IPS DF 4.7 (cell line): ENCODE data around the gene NDUFS6.

Experiments
- DNase-seq: peaks from one replicate; pipeline ENCODE4 v3.0.0-alpha.2; 2013; ENCODE audit warnings: low spot score; ENCODE audit errors: extremely low read depth

The NDUFS6 gene

GRCh38 chr5:1765141-1765879, 35.9 kb upstream of the NDUFS6 start:
- DNase-seq: no peak

- no peak for DNase-seq
Measured at GRCh38 chr5:1765880-1766235, 35.3 kb upstream of the NDUFS6 start.

- DNase-seq: no peak
Measured at GRCh38 chr5:1767524-1768282, 33.5 kb upstream of the NDUFS6 start.

- DNase-seq: no peak
Measured at GRCh38 chr5:1768283-1769000, 32.8 kb upstream of the NDUFS6 start.

GRCh38 chr5:1769017-1769640, 32.1 kb upstream of the NDUFS6 start:
- no peak for DNase-seq

GRCh38 chr5:1769752-1770442, 31.3 kb upstream of the NDUFS6 start:
- no peak for DNase-seq

- no peak for DNase-seq
Measured at GRCh38 chr5:1770443-1770802, 30.8 kb upstream of the NDUFS6 start.

GRCh38 chr5:1771149-1772065, 29.8 kb upstream of the NDUFS6 start:
- no peak for DNase-seq

GRCh38 chr5:1772634-1773033, 28.6 kb upstream of the NDUFS6 start:
- no peak for DNase-seq

GRCh38 chr5:1776831-1777230, 24.4 kb upstream of the NDUFS6 start:
- DNase-seq: no peak

- no peak for DNase-seq
Measured at GRCh38 chr5:1777281-1778137, 23.7 kb upstream of the NDUFS6 start.

GRCh38 chr5:1778138-1779020, 22.8 kb upstream of the NDUFS6 start:
- DNase-seq: no peak

- DNase-seq: no peak
Measured at GRCh38 chr5:1779021-1779680, 22.1 kb upstream of the NDUFS6 start.

- no peak for DNase-seq
Measured at GRCh38 chr5:1779782-1780613, 21.2 kb upstream of the NDUFS6 start.

- no peak for DNase-seq
Measured at GRCh38 chr5:1780614-1780930, 20.6 kb upstream of the NDUFS6 start.

- DNase-seq: no peak
Measured at GRCh38 chr5:1781107-1781506, 20.1 kb upstream of the NDUFS6 start.

GRCh38 chr5:1781726-1782384, 19.4 kb upstream of the NDUFS6 start:
- no peak for DNase-seq
